Measurements from ENCODE around the gene TIMM50. TPM values are rescaled to one million over a fixed set of nuclear protein-coding genes. Genes with fewer than 3 reads are reported as not detected.

TIMM50 gene
- total RNA-seq, 2 donors from 2014 or later, result 54.1 to 75.5 TPM

DNA sequence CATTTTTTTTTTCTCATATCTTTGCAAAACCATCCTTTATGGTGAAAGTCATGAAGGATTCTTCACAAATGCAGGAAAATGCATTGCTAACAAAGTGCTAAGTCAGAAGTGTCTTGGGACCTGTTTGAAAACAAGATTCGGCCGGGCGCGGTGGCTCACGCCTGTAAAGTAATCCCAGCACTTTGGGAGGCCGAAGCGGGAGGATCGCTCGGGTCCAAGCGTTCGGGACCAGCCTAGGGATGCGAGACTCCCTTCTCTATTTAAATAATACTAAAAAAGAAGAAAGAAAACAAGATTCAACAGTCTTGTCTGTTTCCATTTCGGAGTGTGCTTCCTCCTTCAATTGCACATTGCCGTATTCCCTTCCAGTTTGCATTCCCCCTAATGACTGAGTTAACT is 51.2 kb downstream of the TIMM50 start:
- WGBS, result 29% methylated on average over 14 of the region's 14 CpGs
- intact Hi-C loops (cut with DNase I), result loop anchor here (5.0 kb wide), 4 partner anchors 60 to 425 kb away; partner anchors contain the start of gene RPS16
- Histone ChIP-seq H3K4me3 (peak overlapping the region; percentile 65 to 85), H3K27me3 (replicated peaks; ENCODE audit: insufficient read depth) (no peaks in the 10 kb centered on the region), H3K9me3 (no peaks in the 10 kb centered on the region), H3K27ac (peak overlapping the region; percentile 71 to 76), H3K36me3 (no peaks in the 10 kb centered on the region), H3K4me1 (replicated peaks) (peaks cover 5% of the 10 kb centered on the region)
- TF ChIP-seq POLR2A (IDR thresholded peaks at IDR 0.05) (no peak), POLR2AphosphoS5 (IDR thresholded peaks at IDR 0.05) (no peak)
- TF ChIP-seq, protein P1, sequence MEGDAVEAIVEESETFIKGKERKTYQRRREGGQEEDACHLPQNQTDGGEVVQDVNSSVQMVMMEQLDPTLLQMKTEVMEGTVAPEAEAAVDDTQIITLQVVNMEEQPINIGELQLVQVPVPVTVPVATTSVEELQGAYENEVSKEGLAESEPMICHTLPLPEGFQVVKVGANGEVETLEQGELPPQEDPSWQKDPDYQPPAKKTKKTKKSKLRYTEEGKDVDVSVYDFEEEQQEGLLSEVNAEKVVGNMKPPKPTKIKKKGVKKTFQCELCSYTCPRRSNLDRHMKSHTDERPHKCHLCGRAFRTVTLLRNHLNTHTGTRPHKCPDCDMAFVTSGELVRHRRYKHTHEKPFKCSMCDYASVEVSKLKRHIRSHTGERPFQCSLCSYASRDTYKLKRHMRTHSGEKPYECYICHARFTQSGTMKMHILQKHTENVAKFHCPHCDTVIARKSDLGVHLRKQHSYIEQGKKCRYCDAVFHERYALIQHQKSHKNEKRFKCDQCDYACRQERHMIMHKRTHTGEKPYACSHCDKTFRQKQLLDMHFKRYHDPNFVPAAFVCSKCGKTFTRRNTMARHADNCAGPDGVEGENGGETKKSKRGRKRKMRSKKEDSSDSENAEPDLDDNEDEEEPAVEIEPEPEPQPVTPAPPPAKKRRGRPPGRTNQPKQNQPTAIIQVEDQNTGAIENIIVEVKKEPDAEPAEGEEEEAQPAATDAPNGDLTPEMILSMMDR (IDR thresholded peaks at IDR 0.05), result no peak
- DNase-seq (ENCODE audit: low spot score), result no peak

DNA sequence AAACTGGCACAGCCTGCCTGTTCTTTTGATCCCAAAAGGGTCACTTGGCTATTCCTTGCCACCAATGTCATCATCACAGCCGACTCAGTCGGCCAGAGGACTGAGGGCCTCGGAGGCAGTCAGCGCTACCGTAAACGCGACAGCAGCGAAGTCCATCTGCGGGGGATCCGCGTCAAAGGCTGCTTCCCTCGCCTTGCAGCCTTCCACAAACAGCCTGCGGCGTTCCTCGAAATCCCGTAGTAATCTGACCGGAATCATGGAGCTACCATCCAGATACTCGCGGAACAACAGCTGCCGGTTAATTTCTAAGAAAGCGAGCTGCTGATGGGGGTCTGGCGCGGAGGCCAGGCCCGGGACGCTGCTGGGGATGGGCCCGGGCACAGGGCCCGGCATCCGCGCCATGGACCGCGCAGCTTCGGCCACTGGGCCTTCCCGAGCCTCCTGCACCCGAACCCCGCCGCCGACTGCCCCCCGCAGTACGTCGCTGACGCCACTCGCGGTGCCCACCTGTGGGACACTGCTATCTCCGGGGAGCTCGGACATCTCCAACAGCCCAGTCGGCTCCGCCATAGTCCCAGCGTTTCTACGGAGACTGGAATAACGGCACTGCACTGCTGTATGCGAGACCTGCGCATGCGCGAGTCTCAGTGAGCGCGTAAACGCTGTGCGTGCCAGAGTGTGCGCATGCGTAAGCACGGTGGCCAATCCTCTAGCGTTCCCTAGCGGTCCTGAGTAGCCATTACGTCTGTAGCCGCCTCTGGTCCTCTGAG is 51.8 kb downstream of the TIMM50 start, which contains the start of gene EID2B:
Gene EID2B, minus strand, starts transcription at position 620 of the 770 bp plus-strand sequence. Its CDS starts 50 bp downstream, at position 570.
- Histone ChIP-seq H3K4me3 (peak within 1 kb of the TSS; percentile 65 to 85), H3K36me3 (no peaks in the 10 kb centered on the region), H3K27ac (peak within 1 kb of the TSS; percentile 71 to 76), H3K9me3 (no peaks in the 10 kb centered on the region), H3K27me3 (replicated peaks; ENCODE audit: insufficient read depth) (no peaks in the 10 kb centered on the region), H3K4me1 (replicated peaks) (peaks cover 5% of the 10 kb centered on the region)
- TF ChIP-seq, protein P1 (IDR thresholded peaks at IDR 0.05), result peak; percentile 93 to 100 (median 99)
- TF ChIP-seq POLR2A (IDR thresholded peaks at IDR 0.05) (peak; percentile 62), POLR2AphosphoS5 (IDR thresholded peaks at IDR 0.05) (peak; percentile 99)
- peak; percentile 91 for DNase-seq (ENCODE audit: low spot score)
- under 1% methylated on average over 44 of the region's 65 CpGs for WGBS
- intact Hi-C loops (cut with DNase I), result loop anchor here (5.0 kb wide), 4 partner anchors 60 to 425 kb away; partner anchors contain the start of gene RPS16

DNA sequence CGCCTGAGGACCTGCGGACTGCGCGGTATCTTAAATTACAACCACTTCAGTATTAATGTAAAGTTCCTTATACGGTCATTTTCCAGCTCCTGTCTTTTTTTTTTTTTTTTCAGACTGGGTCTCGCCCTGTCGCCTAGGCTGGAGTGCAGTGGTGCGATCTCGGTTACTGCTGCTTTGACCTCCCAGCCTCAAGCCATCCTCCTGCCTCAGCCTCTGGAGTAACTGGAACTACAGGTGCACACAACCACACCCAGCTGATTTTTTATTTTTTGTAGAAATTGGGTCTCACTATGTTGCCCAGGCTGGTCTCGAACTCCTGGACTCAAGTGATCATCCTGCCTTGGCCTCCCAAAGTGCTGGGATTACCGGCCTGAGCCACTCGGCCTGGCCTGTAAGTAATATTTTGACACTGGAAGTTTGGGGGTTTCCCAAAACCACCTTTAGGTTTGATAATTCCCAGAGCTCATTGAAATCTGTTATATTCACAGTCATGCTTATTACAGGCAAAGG is 52.4 kb downstream of the TIMM50 start:
- Histone ChIP-seq H3K36me3 (no peaks in the 10 kb centered on the region), H3K27ac (no peak overlapping the region), H3K9me3 (no peaks in the 10 kb centered on the region), H3K27me3 (replicated peaks; ENCODE audit: insufficient read depth) (no peaks in the 10 kb centered on the region), H3K4me3 (peak overlapping the region in 1 of 2 donors; percentile 85), H3K4me1 (replicated peaks) (peaks cover 5% of the 10 kb centered on the region)
- no peak for DNase-seq (ENCODE audit: low spot score)
- intact Hi-C loops (cut with DNase I), result loop anchor here (5.0 kb wide), 4 partner anchors 61 to 426 kb away; partner anchors contain the start of gene RPS16
- 23% methylated on average over 12 of the region's 12 CpGs for WGBS
- TF ChIP-seq POLR2AphosphoS5 (IDR thresholded peaks at IDR 0.05), result no peak
- TF ChIP-seq, protein P1 (IDR thresholded peaks at IDR 0.05), result no peak
- TF ChIP-seq POLR2A (IDR thresholded peaks at IDR 0.05), result no peak

DNA sequence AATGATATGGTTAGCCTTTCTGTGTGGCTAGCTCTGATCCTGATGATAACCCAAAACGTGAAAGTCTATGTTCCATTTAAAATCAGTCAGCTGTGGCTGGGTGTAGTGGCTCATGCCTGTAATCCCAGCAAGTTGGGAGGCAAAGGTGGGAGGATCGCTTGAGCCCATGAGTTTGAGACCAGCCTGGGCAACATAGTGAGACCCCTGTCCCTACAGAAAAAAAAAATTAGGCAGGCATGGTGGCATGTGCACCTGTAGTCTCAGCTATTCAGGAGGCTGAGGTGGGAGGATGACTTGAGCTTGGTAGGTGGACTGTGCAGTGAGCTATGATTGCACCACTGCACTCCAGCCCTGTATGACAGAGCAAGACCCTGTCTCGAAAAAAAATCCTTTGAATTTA is 53.2 kb downstream of the TIMM50 start:
- no peaks in the 10 kb centered on the region for H3K36me3 ChIP-seq
- WGBS, result 65% methylated on average over 3 of the region's 3 CpGs
- H3K9me3 ChIP-seq, result no peaks in the 10 kb centered on the region
- intact Hi-C loops (cut with DNase I), result loop anchor here (5.0 kb wide), 4 partner anchors 61 to 426 kb away; partner anchors contain the start of gene RPS16
- H3K27ac ChIP-seq, result no peak overlapping the region
- H3K4me1 ChIP-seq (replicated peaks), result peaks cover 7% of the 10 kb centered on the region
- no peak overlapping the region for H3K4me3 ChIP-seq
- no peak for DNase-seq (ENCODE audit: low spot score)
- no peak for TF ChIP-seq POLR2AphosphoS5 (IDR thresholded peaks at IDR 0.05)
- TF ChIP-seq, protein P1 (IDR thresholded peaks at IDR 0.05), result no peak
- no peak for TF ChIP-seq POLR2A (IDR thresholded peaks at IDR 0.05)
- H3K27me3 ChIP-seq (replicated peaks; ENCODE audit: insufficient read depth), result no peaks in the 10 kb centered on the region

Data from prostate gland (tissue), 2 donors.